Aorta (tissue), 5 donors: Measurements from ENCODE around the gene ATP2B3. TPM values are rescaled to one million over a fixed set of nuclear protein-coding genes. Genes with fewer than 3 reads are reported as not detected.

Experiments
- ATAC-seq: fragments of 200-7000 bp; cut with Tn5 transposase; one replicate; pipeline ENCODE4 v1.9.1; 2022; ENCODE audit warnings: moderate library complexity; ENCODE audit not compliant: low FRiP score
- DNase-seq, 2 donors: peaks; one replicate each; pipeline ENCODE4 v3.0.0-alpha.2; 2020
- H3K27ac ChIP-seq, 2 donors: one replicate each; pipeline ENCODE4 v1.5.1; 2013; ENCODE audit warnings: low read length in 2 of 2, mild to moderate bottlenecking in 2 of 2, moderate library complexity in 2 of 2, control low read depth in 1 of 2, inconsistent platforms in 1 of 2, low read depth in 1 of 2
- H3K27me3 ChIP-seq, 2 donors: one replicate each; pipeline ENCODE4 v1.6.1; 2013; ENCODE audit warnings: control low read depth in 1 of 2, low read length in 1 of 2, mild to moderate bottlenecking in 1 of 2, moderate library complexity in 1 of 2; ENCODE audit not compliant: insufficient read depth in 2 of 2, control insufficient read depth in 1 of 2
- H3K36me3 ChIP-seq, 2 donors: one replicate each; pipeline ENCODE4 v1.6.1; 2013; ENCODE audit warnings: control low read depth in 1 of 2, low read length in 1 of 2, mild to moderate bottlenecking in 1 of 2; ENCODE audit not compliant: insufficient read depth in 2 of 2, control insufficient read depth in 1 of 2
- H3K4me1 ChIP-seq, 2 donors: one replicate each; pipeline ENCODE4 v1.6.1; 2013; ENCODE audit warnings: low read length in 2 of 2, control low read depth in 1 of 2, mild to moderate bottlenecking in 1 of 2, moderate library complexity in 1 of 2; ENCODE audit not compliant: insufficient read depth in 2 of 2, control insufficient read depth in 1 of 2
- H3K4me3 ChIP-seq, 2 donors: one replicate each; pipeline ENCODE4 v1.5.1; 2013; ENCODE audit warnings: low read length in 2 of 2, control low read depth in 1 of 2, mild to moderate bottlenecking in 1 of 2
- H3K9me3 ChIP-seq: one replicate; pipeline ENCODE4 v1.6.1; 2013; ENCODE audit warnings: mild to moderate bottlenecking, low read length; ENCODE audit not compliant: control insufficient read depth
- WGBS, 2 donors: extraction: QIAGEN DNeasy Blood & Tissue Kit; methylation state at CpG; one replicate each; pipeline ENCODE4 v1.1.7; 2013; 5-methylcytosine and 5-hydroxymethylcytosine counted together
- intact Hi-C, 2 donors: fragments of 100-400 bp; cut with DNase I; formaldehyde crosslinking; loops; one replicate each; pipeline versions ENCODE4 v1.14.2 to v1.15.0; 2022
- polyA plus RNA-seq, 2 donors: library from polyadenylated mRNA; stranded (reverse); fragments of 200-250 nt; gene quantifications; one replicate each; pipeline ENCODE4 v1.2.3, GENCODE V29; 2013
- total RNA-seq, 2 donors: library from RNA; stranded (reverse); fragmentation: NEBNext Ultra II Directional; extraction: Animal tissue kit (Norgen Biotek cat#: 25700); gene quantifications; one replicate each; pipeline ENCODE4 v1.2.1, GENCODE V29; 2021
- donor health status: healthy with polysubstance abuse.
- donor health status: Bipolar disorder and iron deficiency.
- donor health status: DM: no; HTN: no; CAD: no.
- donor health status: DM: no; HTN: no; CAD: no.
- donor health status: DM: yes; HTN: yes; CAD: no.

ATP2B3 gene
- total and polyA plus RNA-seq, 4 donors, result 0.19 to 0.27 (median 0.20) TPM; not detected in 1

DNA sequence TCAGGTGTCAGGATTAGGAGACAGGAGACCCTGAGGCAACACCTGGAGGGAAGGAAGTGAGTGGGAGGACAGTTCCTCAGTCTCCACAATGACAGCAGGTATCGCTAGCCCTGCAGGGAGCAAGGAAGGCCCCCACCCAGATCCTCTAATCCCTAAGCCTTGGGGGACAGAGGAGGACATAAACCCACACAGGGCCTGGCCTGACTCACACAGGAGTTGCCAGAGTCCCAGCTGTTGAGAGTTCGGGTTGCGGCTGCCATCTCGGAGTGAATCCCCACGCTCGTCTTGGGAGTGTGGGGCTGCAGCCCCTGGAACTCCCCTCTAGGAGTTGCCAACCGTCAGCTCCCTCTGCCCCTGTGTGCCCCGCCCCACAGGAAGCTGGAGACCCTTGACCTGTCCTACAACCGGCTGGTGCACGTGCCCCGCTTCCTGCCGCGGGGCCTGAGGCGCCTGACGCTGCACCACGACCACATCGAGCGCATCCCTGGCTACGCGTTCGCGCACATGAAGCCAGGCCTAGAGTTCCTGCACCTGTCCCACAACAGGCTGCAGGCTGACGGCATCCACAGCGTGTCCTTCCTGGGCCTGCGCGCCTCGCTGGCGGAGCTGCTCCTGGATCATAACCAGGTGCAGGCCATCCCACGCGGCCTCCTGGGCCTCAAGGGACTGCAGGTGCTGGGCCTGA is 31.9 kb upstream of the ATP2B3 start:
- H3K9me3 ChIP-seq, result no peaks in the 10 kb centered on the region
- no peaks in the 10 kb centered on the region for H3K27me3 ChIP-seq
- no peak for ATAC-seq
- peak overlapping the region in 1 of 2 donors; percentile 81 for H3K27ac ChIP-seq
- DNase-seq, result no peak
- H3K4me1 ChIP-seq, result no peaks in the 10 kb centered on the region
- 79 to 81% methylated on average over 30 of the region's 30 CpGs for WGBS, 2 donors
- intact Hi-C loops, result no loop called here
- no peak overlapping the region for H3K4me3 ChIP-seq
- H3K36me3 ChIP-seq, result no peaks in the 10 kb centered on the region

DNA sequence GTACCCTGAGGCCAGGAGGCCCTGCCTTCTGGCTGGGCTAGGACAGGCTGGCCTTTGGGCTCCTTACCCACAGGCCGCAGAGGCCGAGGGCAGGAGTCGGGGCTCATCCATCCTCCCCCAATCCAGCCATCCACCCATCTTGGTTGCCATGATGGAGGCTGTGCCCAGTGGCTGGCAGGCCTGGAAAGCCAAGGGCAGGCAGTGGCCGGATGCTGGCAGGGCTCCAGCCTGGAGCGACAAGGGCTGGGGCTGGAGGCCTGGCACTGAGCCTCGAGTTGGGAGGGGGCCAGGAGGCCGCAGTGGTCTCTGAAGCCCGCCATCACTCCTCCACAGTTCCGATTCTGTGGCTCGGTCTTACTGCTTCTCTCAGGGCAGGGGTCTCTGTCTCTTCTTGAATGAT is 31.3 kb upstream of the ATP2B3 start:
- H3K27ac ChIP-seq, result peak overlapping the region in 1 of 2 donors; percentile 81
- 19 to 62% methylated on average over 10 of the region's 10 CpGs for WGBS, 2 donors
- no peaks in the 10 kb centered on the region for H3K36me3 ChIP-seq
- ATAC-seq, result no peak
- H3K4me1 ChIP-seq, result no peaks in the 10 kb centered on the region
- H3K27me3 ChIP-seq, result no peaks in the 10 kb centered on the region
- intact Hi-C loops, result no loop called here
- no peaks in the 10 kb centered on the region for H3K9me3 ChIP-seq
- DNase-seq, result no peak
- H3K4me3 ChIP-seq, result no peak overlapping the region

DNA sequence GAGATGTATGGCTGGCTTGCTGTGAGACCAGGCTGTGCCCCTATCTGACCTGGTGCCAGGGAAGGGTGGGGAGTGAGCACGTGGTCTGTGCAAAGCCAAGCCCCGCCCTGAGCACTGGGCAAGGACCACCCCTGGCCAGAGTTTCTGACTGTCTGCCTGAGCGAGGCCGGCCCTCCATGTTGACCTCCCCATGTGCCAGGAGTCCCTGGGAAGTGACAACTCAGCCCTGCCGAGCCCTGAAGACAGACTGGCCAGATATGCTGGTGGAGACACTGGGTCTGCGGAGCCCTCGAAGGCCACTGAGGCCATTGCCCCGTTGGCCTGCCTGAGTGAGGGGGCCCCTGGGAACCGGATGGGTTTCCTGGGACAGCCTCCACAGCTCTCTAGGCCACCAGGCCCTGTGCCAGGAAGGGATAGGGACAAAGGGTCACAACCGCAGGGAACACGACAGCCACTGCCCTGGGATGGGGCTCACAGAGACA is 29.8 kb upstream of the ATP2B3 start:
- H3K27me3 ChIP-seq, result no peaks in the 10 kb centered on the region
- no peaks in the 10 kb centered on the region for H3K4me1 ChIP-seq
- WGBS, 2 donors, result 5 to 18% methylated on average over 11 of the region's 11 CpGs
- H3K4me3 ChIP-seq, result no peak overlapping the region
- H3K36me3 ChIP-seq, result no peaks in the 10 kb centered on the region
- DNase-seq (peak; percentile 89 to 90), ATAC-seq (peak; percentile 61)
- intact Hi-C loops, result no loop called here
- no peaks in the 10 kb centered on the region for H3K9me3 ChIP-seq
- H3K27ac ChIP-seq, result peak overlapping the region; percentile 52 to 94

DNA sequence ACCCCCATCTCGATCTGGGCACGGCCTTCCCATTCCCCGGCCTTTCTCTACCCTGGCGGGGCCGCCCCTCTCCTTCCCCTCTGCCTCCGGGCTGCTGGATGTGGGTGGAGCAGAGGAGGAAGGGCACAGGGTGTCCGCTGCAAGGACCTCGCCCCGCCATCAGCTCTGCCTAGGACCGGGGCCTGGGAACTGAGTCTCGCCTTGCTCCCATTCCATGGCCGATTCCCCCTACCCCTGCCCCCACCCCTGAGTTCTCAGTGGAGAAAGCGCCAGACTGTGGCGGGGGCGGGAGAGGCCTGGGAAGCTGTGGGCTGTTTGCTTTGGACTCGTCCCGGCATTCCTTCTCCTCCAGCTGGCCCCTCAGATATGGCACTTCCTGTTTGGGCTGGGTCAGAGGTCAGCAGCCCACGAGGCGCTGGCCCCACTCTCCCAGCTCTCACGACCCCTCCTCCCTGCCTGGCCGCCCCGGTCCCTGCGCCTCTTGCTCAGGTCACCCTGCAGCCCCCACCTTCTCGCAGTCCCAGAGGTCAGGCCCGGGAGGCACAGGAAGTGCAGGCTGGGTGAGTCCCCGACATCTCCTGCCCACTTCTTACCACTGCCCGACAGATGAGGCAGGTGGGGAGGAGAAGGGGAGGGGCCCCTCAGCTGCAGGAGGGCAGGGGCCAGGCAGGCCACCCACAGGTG is 29.1 kb upstream of the ATP2B3 start:
- Histone ChIP-seq H3K27ac (peak overlapping the region; percentile 52 to 94), H3K36me3 (no peaks in the 10 kb centered on the region), H3K27me3 (no peaks in the 10 kb centered on the region), H3K4me1 (no peaks in the 10 kb centered on the region), H3K9me3 (no peaks in the 10 kb centered on the region), H3K4me3 (no peak overlapping the region)
- peak; percentile 67 for ATAC-seq
- WGBS, 2 donors, result 8 to 22% methylated on average over 22 to 27 of the region's 27 CpGs
- intact Hi-C loops, result no loop called here
- peak; percentile 88 to 91 for DNase-seq

DNA sequence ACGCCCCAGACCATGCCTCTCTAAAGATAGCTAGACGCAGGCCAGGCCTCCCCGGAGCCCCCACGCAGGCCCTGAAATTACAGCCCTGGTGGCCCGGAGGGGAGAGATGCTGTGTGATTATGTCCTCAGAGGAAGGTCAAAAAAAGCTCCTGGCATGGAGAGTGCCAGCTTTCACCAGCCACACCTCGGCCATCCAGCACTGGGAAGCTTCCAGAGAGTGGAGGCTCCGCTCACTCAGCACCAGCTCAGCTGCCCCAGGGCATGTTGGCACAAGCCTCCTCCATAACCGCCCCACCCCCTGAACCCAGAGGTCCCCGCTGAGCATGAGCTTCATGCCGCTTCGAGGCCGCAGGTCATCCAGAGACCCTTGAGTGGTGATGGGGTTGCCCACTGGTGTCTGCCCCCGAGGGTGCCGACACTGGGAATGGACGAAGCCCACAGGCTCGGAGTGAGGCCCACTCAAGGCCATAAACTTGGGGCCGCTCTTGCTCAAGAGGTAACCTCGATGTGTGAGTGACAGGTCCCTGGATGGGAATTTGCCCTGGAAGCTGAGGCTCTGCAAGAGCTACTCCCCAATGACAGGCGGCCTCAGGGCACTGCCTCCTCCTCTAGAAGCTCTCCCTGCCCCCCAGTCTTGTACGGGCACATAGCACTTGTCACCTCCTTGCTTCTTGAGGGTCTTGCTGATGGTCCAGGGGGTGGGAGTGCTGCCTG is 27.1 kb upstream of the ATP2B3 start:
- no peaks in the 10 kb centered on the region for H3K4me1 ChIP-seq
- no peaks in the 10 kb centered on the region for H3K27me3 ChIP-seq
- H3K4me3 ChIP-seq, result no peak overlapping the region
- H3K27ac ChIP-seq, result peak overlapping the region in 1 of 2 donors; percentile 42
- H3K36me3 ChIP-seq, result no peaks in the 10 kb centered on the region
- no peaks in the 10 kb centered on the region for H3K9me3 ChIP-seq
- DNase-seq (no peak), ATAC-seq (no peak)
- intact Hi-C loops, result no loop called here
- 44 to 63% methylated on average over 20 of the region's 20 CpGs for WGBS, 2 donors

DNA sequence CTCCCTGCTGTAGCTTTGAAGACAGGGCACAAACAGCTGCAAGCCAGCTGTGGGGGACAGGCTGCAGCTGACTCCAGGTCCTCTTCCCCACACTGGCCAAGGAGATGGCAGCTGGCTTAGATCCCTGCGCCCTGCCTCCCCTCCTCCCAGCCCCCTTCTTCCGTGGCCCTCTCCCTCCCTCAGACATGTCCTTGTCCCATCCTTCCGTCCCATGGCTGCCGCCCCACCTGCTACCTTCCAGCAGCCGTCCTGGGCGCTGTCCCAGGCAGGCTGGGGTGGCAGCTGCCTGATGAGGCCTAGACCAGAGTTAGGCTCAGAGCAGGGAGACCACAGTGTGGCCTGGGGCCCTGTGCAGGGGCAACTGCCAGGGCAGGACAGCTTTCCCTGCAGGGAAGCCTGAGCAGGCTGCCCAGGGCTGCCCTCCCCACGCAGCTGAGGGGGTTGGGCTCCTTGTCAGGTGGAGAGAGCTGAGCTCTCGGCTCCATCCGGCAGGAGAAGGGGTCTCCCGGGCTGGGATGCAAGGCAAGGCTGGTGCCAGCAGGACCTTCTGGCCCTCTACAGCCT is 26.0 kb upstream of the ATP2B3 start:
- ATAC-seq (no peak), DNase-seq (no peak)
- no peaks in the 10 kb centered on the region for H3K27me3 ChIP-seq
- no peaks in the 10 kb centered on the region for H3K4me1 ChIP-seq
- no peak overlapping the region for H3K4me3 ChIP-seq
- H3K27ac ChIP-seq, result peak overlapping the region in 1 of 2 donors; percentile 42
- no peaks in the 10 kb centered on the region for H3K36me3 ChIP-seq
- WGBS, 2 donors, result 40 to 56% methylated on average over 9 to 10 of the region's 10 CpGs
- intact Hi-C loops, result no loop called here
- H3K9me3 ChIP-seq, result no peaks in the 10 kb centered on the region

DNA sequence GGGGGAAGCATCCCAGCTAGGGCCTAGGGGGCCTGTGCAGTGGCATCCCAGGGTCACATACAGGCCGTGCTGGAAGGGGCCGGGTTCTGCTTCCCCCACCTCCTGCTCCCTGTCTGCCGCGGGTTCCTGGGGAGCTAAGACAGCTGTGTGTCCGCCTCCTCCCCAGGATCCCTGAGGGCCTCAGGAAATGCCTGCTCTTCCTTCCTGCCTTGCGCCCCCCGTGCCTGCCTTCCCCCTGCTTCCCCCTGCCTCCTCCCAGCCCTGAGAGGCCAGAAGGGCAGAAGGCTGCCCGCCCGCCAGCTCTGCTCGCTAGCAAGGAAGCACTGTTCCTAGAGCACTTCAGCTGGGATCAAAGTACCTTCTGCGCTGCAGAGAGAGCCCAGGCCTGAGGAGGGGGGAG is 25.5 kb upstream of the ATP2B3 start:
- no peaks in the 10 kb centered on the region for H3K36me3 ChIP-seq
- no peak for DNase-seq
- ATAC-seq, result no peak
- no peak overlapping the region for H3K4me3 ChIP-seq
- intact Hi-C loops, result no loop called here
- 55 to 70% methylated on average over 10 to 11 of the region's 11 CpGs for WGBS, 2 donors
- H3K4me1 ChIP-seq, result no peaks in the 10 kb centered on the region
- no peaks in the 10 kb centered on the region for H3K9me3 ChIP-seq
- no peaks in the 10 kb centered on the region for H3K27me3 ChIP-seq
- H3K27ac ChIP-seq, result peak overlapping the region in 1 of 2 donors; percentile 15

DNA sequence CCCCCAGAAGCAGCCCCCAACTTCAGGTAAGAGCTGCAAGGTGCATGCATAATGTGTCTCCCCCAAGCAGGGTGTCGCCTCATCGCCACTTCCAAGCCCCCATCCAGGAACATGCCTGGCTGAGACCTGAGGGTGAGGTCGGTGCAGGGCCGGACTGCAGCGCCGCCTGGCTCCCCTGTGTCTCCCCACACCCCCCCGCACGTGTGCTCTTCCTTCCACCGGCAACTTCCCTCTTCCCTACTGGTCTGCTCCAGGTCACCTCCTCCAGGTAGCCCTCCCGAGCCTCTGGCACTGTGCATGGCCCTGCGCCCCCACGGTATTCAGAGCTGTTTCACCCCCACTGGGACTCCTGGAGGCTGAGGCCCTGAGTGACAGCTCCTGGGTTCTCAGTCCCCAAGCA is 24.9 kb upstream of the ATP2B3 start:
- no peak for ATAC-seq

More for the DNA sequence above, 24.9 kb upstream of the ATP2B3 start:
- Histone ChIP-seq H3K36me3 (no peaks in the 10 kb centered on the region), H3K9me3 (no peaks in the 10 kb centered on the region), H3K27me3 (no peaks in the 10 kb centered on the region), H3K27ac (peak overlapping the region in 1 of 2 donors; percentile 31), H3K4me3 (no peak overlapping the region), H3K4me1 (no peaks in the 10 kb centered on the region)
- no peak for DNase-seq
- WGBS, 2 donors, result 86 to 87% methylated on average over 12 of the region's 12 CpGs
- intact Hi-C loops, result no loop called here
